Psoas muscle (tissue), 8 donors: ENCODE data around the gene ULK4. TPM values are rescaled to one million over a fixed set of nuclear protein-coding genes. Genes with fewer than 3 reads are reported as not detected.
"Not testable (repeated sequence)": the region's sequence is repeated elsewhere in the genome, so short reads cannot be mapped to it uniquely, and the experiment has no call there.

Source experiments
- ATAC-seq, 4 donors: fragments of 200-7000 bp; cut with Tn5 transposase; one replicate each; pipeline ENCODE4 v1.9.1; 2020; ENCODE audit warnings: moderate library complexity in 3 of 4, mild to moderate bottlenecking in 2 of 4
- DNase-seq, 2 donors: peaks; one replicate each; pipeline ENCODE4 v3.0.0-alpha.2; 2020
- H3K27ac ChIP-seq: fragments of 200-600 bp; one replicate; pipeline ENCODE4 v1.8.0; 2022
- H3K27me3 ChIP-seq, 3 donors: fragments of 200-600 bp in 1 of 3; one replicate each; pipeline versions ENCODE4 v1.6.1 to v1.8.0; 2013 to 2022; ENCODE audit warnings: low read length in 2 of 3, mild to moderate bottlenecking in 2 of 3, moderate library complexity in 1 of 3; ENCODE audit not compliant: insufficient read depth in 3 of 3
- H3K36me3 ChIP-seq, 2 donors: fragments of 200-600 bp in 1 of 2; one replicate each; pipeline versions ENCODE4 v1.6.1 to v1.8.0; 2013 to 2022; ENCODE audit warnings: low read depth in 1 of 2, mild to moderate bottlenecking in 1 of 2, moderate library complexity in 1 of 2; ENCODE audit not compliant: insufficient read depth in 1 of 2
- H3K4me1 ChIP-seq: fragments of 200-600 bp; one replicate; pipeline ENCODE4 v1.8.0; 2022
- H3K4me3 ChIP-seq: fragments of 200-600 bp; one replicate; pipeline ENCODE4 v1.8.0; 2022; ENCODE audit warnings: mild to moderate bottlenecking
- H3K9me3 ChIP-seq: fragments of 200-600 bp; one replicate; pipeline ENCODE4 v1.8.0; 2022
- CTCF ChIP-seq: fragments of 200-600 bp; IDR thresholded peaks from one replicate; pipeline ENCODE4 v1.8.0; 2022; ENCODE audit warnings: antibody characterized with exemption
- WGBS, 3 donors: extraction: QIAGEN DNeasy Blood & Tissue Kit; methylation state at CpG; one replicate each; pipeline versions ENCODE4 v1.1.6 to v1.1.7; 2013; 5-methylcytosine and 5-hydroxymethylcytosine counted together
- intact Hi-C, 2 donors: fragments of 100-400 bp; cut with DNase I; formaldehyde crosslinking; loops; one replicate each; pipeline versions ENCODE4 v1.11.0 to v1.14.2; 2022
- polyA plus RNA-seq, 3 donors: library from polyadenylated mRNA; stranded (reverse); fragments of 200-250 nt; gene quantifications; one replicate each; pipeline ENCODE4 v1.2.3, GENCODE V29; 2013
- total RNA-seq, 4 donors: library from RNA; stranded (reverse); fragmentation: NEBNext Ultra II Directional in 2 of 4; extraction: Animal tissue kit (Norgen Biotek cat#: 25700) in 2 of 4; gene quantifications; one replicate each; pipeline versions ENCODE4 v1.2.1 to v1.2.4, GENCODE V29; 2021 to 2023
- donor health status: healthy with polysubstance abuse.
- donor health status: DM: no; HTN: no; CAD: no; lungs with moderate emphysema.
- donor health status: Bipolar disorder and iron deficiency.
- donor health status: healthy.
- donor health status: DM: yes; HTN: yes; CAD: no.
- donor health status: DM: no; HTN: no; CAD: no.
- donor health status: DM: no; HTN: no; CAD: no.
- donor health status: DM: yes; HTN: yes; CAD: no.

ULK4 gene
- total and polyA plus RNA-seq, 7 donors: 0.61 to 3.2 (median 1.0) TPM

GRCh38 chr3:41792806-41793205 lies 169.1 kb downstream of the ULK4 start:
- no peak for TF ChIP-seq CTCF
- ATAC-seq (no peak), DNase-seq (no peak)
- Histone ChIP-seq H3K27me3 (no peaks in the 10 kb centered on the region), H3K27ac (no peak overlapping the region), H3K4me3 (no peak overlapping the region), H3K36me3 (no peaks in the 10 kb centered on the region), H3K9me3 (no peaks in the 10 kb centered on the region), H3K4me1 (no peaks in the 10 kb centered on the region)
- 83 to 85% (median 84%) methylated on average over 7 of the region's 7 CpGs for WGBS, 3 donors
- intact Hi-C loops: no loop called here

- no peaks in the 10 kb centered on the region for H3K9me3 ChIP-seq
- no peak for TF ChIP-seq CTCF
- ATAC-seq (no peak), DNase-seq (no peak)
- no peak overlapping the region for H3K27ac ChIP-seq
- H3K27me3 ChIP-seq: no peaks in the 10 kb centered on the region
- no peaks in the 10 kb centered on the region for H3K36me3 ChIP-seq
- WGBS, 3 donors: 65 to 80% (median 75%) methylated on average over 2 of the region's 2 CpGs
- no peak overlapping the region for H3K4me3 ChIP-seq
- no peaks in the 10 kb centered on the region for H3K4me1 ChIP-seq
- intact Hi-C loops: no loop called here
Measured at GRCh38 chr3:41769106-41769505, 192.8 kb downstream of the ULK4 start.

- no peaks in the 10 kb centered on the region for H3K36me3 ChIP-seq
- no peak for ATAC-seq
- TF ChIP-seq CTCF: no peak
- no peaks in the 10 kb centered on the region for H3K9me3 ChIP-seq
- WGBS, 3 donors: 57 to 67% (median 61%) methylated on average over 1 of the region's 1 CpG
- H3K4me3 ChIP-seq: no peak overlapping the region
- no peaks in the 10 kb centered on the region for H3K27me3 ChIP-seq
- no peak for DNase-seq
- no peaks in the 10 kb centered on the region for H3K4me1 ChIP-seq
- H3K27ac ChIP-seq: no peak overlapping the region
- intact Hi-C loops: no loop called here
Measured at GRCh38 chr3:41768363-41768762, 193.5 kb downstream of the ULK4 start.

GRCh38 chr3:41762867-41763266 lies 199.0 kb downstream of the ULK4 start:
- H3K4me3 ChIP-seq, DNase-seq, intact Hi-C loops, H3K9me3 ChIP-seq, ATAC-seq, H3K27ac ChIP-seq, H3K36me3 ChIP-seq, H3K27me3 ChIP-seq, H3K4me1 ChIP-seq: not testable (repeated sequence)
- 90 to 97% (median 92%) methylated on average over 7 of the region's 7 CpGs for WGBS, 3 donors

GRCh38 chr3:41753651-41754050 lies 208.3 kb downstream of the ULK4 start:
- no peaks in the 10 kb centered on the region for H3K27me3 ChIP-seq
- no peaks in the 10 kb centered on the region for H3K36me3 ChIP-seq
- DNase-seq: no peak
- no peak for TF ChIP-seq CTCF
- H3K4me1 ChIP-seq: no peaks in the 10 kb centered on the region
- intact Hi-C loops: no loop called here
- no peak overlapping the region for H3K27ac ChIP-seq
- H3K9me3 ChIP-seq: no peaks in the 10 kb centered on the region
- no peak overlapping the region for H3K4me3 ChIP-seq
- ATAC-seq: no peak
